Activated naive CD4-positive, alpha-beta T cell treated with anti-CD3 and anti-CD28 coated beads, Interleukin-2, amount 50 U/mL, for 16 hours (primary cell): ENCODE measurements around the gene AHNAK2.
"Not testable (repeated sequence)": the region's sequence is repeated elsewhere in the genome, so short reads cannot be mapped to it uniquely, and the experiment has no call there.

Experiments
- DNase-seq: peaks from one replicate; pipeline ENCODE4 v3.0.0-alpha.2; 2020

AHNAK2 gene

GRCh38 chr14:104924421-104925213 is 53.6 kb downstream of the AHNAK2 start, which contains the start of gene PLD4:
Gene PLD4, plus strand, starts transcription at chr14:104924879. Its CDS starts 2,262 bp downstream, at chr14:104927141.
- no peak for DNase-seq

GRCh38 chr14:104923640-104924420 is 54.3 kb downstream of the AHNAK2 start:
- no peak for DNase-seq

- no peak for DNase-seq
Measured at GRCh38 chr14:104919993-104920315, 58.2 kb downstream of the AHNAK2 start.

GRCh38 chr14:104919152-104919992 is 58.8 kb downstream of the AHNAK2 start:
- DNase-seq: not testable (repeated sequence)

DNA sequence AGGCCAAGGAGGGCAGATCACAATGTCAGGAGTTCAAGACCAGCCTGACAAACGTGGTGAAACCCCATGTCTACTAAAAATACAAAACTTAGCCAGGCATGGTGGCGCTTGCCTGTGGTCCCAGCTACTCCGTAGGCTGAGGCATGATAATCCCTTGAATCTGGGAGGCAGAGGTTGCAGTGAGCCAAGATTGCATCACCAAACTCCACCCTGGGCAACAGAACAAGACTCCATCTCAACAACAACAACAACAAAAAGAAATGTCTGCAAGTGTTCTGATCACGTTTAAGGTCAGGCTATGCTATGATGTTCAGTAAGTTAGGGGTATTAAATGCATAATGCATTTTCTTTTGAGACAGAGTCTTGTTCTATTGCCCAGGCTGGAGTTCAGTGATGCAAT is 60.2 kb downstream of the AHNAK2 start:
- no peak for DNase-seq

- no peak for DNase-seq
Measured at GRCh38 chr14:104917116-104917515, 61.1 kb downstream of the AHNAK2 start.

DNA sequence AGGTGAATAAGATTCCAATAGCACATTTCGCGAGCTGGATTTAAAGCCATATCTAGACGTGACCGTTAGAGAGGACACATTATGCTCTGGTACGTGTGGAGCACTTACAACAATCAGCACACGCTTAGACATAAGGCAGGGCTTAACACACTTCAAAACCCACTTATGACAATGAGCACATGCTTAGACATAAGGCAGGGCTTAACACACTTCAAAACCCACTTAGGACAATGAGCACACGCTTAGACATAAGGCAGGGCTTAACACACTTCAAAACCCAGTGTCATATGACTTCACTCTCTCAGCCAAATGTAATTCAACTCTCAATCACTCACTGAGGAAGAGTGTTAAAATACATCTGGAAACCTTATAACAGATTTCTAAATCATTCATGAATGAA is 64.7 kb downstream of the AHNAK2 start:
- no peak for DNase-seq

GRCh38 chr14:104912053-104912452 is 66.1 kb downstream of the AHNAK2 start:
- DNase-seq: no peak

DNA sequence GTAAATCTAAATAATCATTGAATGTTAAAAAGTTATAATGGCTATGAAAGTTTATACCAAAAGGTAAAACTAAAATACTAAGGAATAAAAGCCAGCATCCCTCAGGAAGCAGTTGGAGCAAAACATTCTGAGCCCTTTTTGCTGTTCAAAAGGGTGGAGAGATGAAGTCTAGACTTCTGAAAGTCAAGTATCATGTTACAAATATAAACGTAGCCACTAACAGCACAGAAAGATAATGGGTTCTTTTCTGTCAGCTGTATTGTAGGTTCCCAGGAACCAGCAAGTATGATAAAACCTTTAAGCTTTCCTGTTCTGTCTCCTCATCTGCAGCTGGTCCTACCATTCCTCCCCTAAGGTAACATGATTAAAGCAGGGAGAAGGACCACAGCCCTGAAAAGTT is 69.9 kb downstream of the AHNAK2 start:
- DNase-seq: no peak

GRCh38 chr14:104905579-104905933 is 72.6 kb downstream of the AHNAK2 start:
- not testable (repeated sequence) for DNase-seq

DNA sequence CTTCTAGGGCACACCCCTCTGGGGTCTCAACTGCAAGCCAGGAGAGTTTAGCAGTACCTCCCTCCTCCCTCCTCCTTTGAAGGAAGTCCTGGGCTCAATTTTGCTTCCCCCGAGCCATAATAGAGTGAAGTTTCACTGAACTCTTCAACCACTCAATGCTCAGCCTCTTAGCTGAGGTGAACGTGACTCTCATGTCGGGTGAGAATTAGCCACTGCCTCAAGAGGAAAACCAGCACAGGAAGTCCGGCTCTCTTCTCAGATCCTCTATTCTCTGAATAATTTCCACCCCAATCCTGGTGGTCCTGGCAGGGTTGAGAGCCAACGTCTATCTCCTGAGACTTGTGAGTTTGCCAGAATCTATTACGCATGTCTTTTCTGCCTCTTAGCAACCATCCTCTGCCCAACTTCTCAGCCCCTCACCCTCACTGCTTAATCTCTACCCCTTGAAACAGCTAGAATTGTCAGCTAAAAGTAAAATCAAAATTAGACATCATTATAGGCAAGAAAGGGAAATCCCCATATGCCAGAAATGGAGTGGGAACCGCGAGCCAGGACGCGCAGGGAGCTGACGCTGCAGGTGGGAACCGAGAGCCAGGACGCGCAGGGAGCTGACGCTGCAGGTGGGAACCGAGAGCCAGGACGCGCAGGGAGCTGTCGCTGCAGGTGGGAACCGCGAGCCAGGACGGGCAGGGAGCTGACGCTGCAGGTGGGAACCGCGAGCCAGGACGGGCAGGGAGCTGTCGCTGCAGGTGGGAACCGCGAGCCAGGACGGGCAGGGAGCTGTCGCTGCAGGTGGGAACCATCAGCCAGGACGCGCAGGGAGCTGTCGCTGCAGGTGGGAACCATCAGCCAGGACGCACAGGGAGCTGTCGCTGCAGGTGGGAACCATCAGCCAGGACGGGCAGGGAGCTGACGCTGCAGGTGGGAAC is 73.3 kb downstream of the AHNAK2 start:
- DNase-seq: not testable (repeated sequence)

- DNase-seq: no peak
Measured at GRCh38 chr14:104903990-104904389, 74.2 kb downstream of the AHNAK2 start.

DNA sequence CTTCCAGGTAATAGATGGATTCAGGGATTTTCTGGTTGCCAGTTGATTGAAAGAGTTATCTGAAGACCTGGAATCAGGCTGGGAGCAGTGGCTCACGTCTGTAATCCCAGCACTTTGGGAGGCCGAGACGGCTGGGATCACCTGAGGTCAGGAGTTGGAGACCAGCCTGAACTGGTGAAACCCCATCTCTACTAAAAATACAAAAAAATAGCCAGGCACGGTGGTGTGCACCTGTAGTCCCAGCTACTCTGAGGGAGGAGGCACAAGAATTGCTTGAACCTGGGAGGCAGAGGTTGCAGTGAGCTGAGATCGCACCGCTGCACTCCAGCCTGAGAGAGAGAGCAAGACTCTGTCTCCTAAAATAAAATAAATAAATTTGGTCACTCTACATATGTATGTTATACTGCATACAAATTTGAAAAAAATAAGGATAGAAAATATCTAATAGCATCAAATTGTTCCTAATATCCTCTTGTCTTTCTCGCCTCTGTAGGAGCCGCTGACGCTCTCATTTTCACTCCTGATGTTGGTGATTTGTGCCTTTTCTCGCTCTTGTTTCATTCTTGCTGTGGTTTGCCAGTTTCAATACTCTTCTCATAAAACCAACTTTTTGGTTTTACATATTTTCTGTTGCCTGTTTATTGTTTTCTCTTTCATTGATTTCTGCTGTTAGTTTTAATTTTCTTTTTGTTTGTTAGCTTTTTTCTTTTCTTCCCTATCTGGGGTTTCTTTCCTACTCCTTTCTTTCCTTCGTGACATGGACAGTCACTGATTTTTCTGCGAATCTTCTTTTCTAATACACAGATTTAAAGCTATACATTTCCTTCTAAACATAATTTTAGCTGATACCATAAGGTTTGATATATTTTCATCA is 77.3 kb downstream of the AHNAK2 start:
- DNase-seq: no peak

DNA sequence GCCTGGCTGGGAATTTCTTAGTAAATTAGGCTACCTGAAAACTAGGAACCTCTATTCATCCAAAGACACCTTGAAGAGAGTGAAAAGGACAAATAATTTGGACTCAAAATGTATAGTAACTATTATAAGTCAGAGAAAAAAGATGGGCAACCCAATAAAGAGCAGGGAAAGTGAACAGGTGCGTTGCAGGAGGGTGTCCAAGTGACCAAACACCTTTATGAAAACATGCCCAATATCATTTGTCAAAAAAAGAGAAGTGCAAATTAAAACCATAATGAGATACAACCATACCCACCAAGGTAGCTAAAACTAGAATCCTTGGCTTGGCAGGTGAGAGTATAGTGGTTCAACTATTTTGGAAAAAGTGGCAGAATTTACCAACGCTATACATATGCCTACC is 78.4 kb downstream of the AHNAK2 start:
- no peak for DNase-seq

- no peak for DNase-seq
Measured at GRCh38 chr14:104898870-104899510, 79.2 kb downstream of the AHNAK2 start.

DNA sequence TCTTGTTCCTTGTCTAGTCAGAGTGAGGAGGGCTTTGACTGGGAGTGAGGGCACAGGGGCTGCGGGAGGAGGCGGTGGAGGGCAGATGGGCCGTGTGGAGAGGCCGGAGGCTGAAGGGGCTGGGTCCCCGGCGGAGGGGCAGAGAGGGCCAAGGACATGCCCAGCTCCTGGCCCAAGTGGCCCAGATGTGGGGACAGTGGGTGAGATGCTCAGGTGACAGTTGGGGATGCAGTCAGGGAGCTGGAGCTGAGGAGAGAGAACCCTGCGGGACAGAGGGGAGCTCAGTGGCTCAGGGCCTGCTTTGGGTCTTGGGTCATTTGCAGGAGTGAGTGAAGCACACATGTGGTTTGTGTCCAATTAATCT is 80.0 kb downstream of the AHNAK2 start:
- no peak for DNase-seq

GRCh38 chr14:104897330-104898194 is 80.6 kb downstream of the AHNAK2 start:
- no peak for DNase-seq

GRCh38 chr14:104895786-104896661 is 82.2 kb downstream of the AHNAK2 start:
- DNase-seq: peak; percentile 10
